ENCODE results near the gene TRAPPC14.
A peak's percentile ranks its signal among the peaks of the same experiment; 100 is the strongest.

The TRAPPC14 gene

GRCh38 chr7:100155553-100156317 is 2.8 kb downstream of the TRAPPC14 start:
- TF ChIP-seq CTCF (IDR thresholded peaks at IDR 0.05; ENCODE audit: low read depth, low read length), result no peak
- H3K4me3 ChIP-seq (ENCODE audit: low read depth, low read length), result no peak overlapping the region

- TF ChIP-seq CTCF (IDR thresholded peaks at IDR 0.05; ENCODE audit: low read depth, low read length), result no peak
- no peak overlapping the region for H3K4me3 ChIP-seq (ENCODE audit: low read depth, low read length)
Observed at GRCh38 chr7:100154651-100155491, 3.7 kb downstream of the TRAPPC14 start.

DNA sequence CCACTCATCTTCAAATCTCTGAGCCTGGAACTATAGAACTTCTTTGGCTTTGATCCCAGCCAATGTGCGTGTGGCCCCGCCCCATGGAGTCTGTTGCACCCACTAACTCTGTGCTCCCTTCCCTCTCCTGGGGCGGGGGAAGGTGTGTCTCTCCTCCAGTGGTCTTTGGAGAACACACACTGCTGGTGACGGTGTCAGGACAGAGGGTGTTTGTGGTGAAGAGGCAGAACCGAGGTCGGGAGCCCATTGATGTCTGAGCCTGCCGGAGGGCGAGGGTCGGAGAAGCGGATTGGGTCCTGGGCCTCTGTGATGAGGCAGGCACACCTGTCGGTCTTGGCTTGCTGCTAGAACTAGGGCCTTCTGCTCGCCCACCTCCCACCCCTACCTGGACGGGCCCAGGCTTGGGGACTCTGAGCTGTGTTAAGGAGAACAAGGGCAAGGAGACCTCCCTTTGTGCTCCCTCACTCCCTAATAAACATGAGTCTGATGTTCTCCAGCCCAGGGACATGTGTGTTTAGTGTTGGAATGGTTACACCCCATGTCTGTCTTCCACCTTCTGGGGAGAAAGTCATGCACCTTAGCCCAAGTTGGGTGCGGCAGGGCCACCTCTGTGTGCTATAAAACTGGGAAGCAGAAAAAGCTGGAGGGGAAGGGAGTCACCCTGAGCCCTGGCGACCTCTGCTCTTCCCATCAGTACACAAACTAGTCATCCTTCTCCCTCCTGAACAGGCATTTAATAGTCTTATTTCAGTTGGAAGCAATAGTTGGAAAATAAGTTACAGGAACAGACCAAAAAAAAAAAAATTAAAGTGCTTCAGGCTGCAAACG is 4.6 kb downstream of the TRAPPC14 start:
- no peak for TF ChIP-seq CTCF (IDR thresholded peaks at IDR 0.05; ENCODE audit: low read depth, low read length)

DNA sequence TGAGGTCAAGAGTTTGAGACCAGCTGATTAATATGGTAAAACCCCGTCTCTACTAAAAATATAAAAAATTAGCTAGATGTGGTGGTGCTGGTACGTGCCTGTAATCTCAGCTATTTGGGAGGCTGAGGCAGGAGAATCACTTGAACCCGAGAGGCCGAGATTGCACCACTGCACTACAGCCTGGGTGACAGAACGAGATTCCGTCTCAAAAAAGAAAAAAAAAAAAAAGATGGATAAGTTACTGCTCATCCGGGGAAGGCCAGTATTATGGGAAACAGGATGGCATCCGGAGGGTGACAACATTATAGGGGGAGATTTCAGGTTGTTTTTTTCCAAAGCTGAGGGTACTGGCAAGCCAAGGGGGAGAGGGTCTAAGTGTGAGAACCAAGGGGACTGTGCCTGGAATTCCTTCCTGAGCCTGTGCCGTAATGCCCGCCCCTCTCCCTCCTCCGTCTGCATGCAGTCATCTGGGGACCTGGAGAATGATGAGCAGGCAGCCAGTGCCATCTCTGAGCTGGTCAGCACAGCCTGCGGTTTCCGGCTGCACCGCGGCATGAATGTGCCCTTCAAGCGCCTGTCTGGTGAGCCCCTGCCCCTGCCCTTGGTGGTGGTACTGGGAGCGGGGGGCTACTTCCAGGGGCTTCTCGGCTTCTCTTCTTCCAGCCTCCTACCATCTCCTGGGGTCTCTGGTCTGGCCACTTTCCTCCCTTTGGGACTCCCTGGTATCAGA is 5.4 kb downstream of the TRAPPC14 start:
- H3K4me3 ChIP-seq (ENCODE audit: low read depth, low read length), result no peak overlapping the region
- TF ChIP-seq CTCF (IDR thresholded peaks at IDR 0.05; ENCODE audit: low read depth, low read length), result no peak

More for the DNA sequence above, 4.6 kb downstream of the TRAPPC14 start:
- H3K4me3 ChIP-seq (ENCODE audit: low read depth, low read length), result no peak overlapping the region

- no peak for TF ChIP-seq CTCF (IDR thresholded peaks at IDR 0.05; ENCODE audit: low read depth, low read length)
- H3K4me3 ChIP-seq (ENCODE audit: low read depth, low read length), result no peak overlapping the region
Observed at GRCh38 chr7:100152404-100152803, 6.1 kb downstream of the TRAPPC14 start.

- H3K4me3 ChIP-seq (ENCODE audit: low read depth, low read length), result peak within 1 kb of the TSS; percentile 72
- TF ChIP-seq CTCF (IDR thresholded peaks at IDR 0.05; ENCODE audit: low read depth, low read length), result no peak
Observed at GRCh38 chr7:100148559-100149328, 9.8 kb downstream of the TRAPPC14 start, which contains the start of gene LAMTOR4. TSS of gene LAMTOR4 (plus strand) at chr7:100148918. CDS start at chr7:100148973, 55 bp downstream.

All from WI38 (cell line).